ENCODE results near the gene NTNG2.
"Not testable (repeated sequence)": the region's sequence is repeated elsewhere in the genome, so short reads cannot be mapped to it uniquely, and the experiment has no call there.

NTNG2 gene

GRCh38 chr9:132161743-132162184, at the start of gene NTNG2:
Gene NTNG2, plus strand, starts transcription at chr9:132162058. Its CDS starts 4,774 bp downstream, at chr9:132166832.
- DNase-seq = no peak

GRCh38 chr9:132114102-132114707, 47.7 kb upstream of the NTNG2 start:
- peak; percentile 61 for DNase-seq
- in situ Hi-C loops (cut with MboI; ENCODE audit: low pct_unique_long_range_greater_than_20kb, low sequenced_read_pairs) = no loop called here

More at GRCh38 chr9:132161743-132162184, at the start of gene NTNG2:
- in situ Hi-C loops (cut with MboI; ENCODE audit: low pct_unique_long_range_greater_than_20kb, low sequenced_read_pairs) = no loop called here

- no peak for DNase-seq
- in situ Hi-C loops (cut with MboI; ENCODE audit: low pct_unique_long_range_greater_than_20kb, low sequenced_read_pairs) = no loop called here
These were observed 45.3 kb upstream of the NTNG2 start for GRCh38 chr9:132116583-132116982.

GRCh38 chr9:132117694-132118093, 44.2 kb upstream of the NTNG2 start:
- no peak for DNase-seq
- in situ Hi-C loops (cut with MboI; ENCODE audit: low pct_unique_long_range_greater_than_20kb, low sequenced_read_pairs) = no loop called here

GRCh38 chr9:132121021-132121420, 40.8 kb upstream of the NTNG2 start:
- no peak for DNase-seq
- in situ Hi-C loops (cut with MboI; ENCODE audit: low pct_unique_long_range_greater_than_20kb, low sequenced_read_pairs) = no loop called here

- in situ Hi-C loops (cut with MboI; ENCODE audit: low pct_unique_long_range_greater_than_20kb, low sequenced_read_pairs) = no loop called here
- no peak for DNase-seq
These were observed 37.1 kb upstream of the NTNG2 start for GRCh38 chr9:132124800-132125199.

- in situ Hi-C loops (cut with MboI; ENCODE audit: low pct_unique_long_range_greater_than_20kb, low sequenced_read_pairs) = no loop called here
- DNase-seq = no peak
These were observed 36.5 kb upstream of the NTNG2 start for GRCh38 chr9:132125361-132125760.

GRCh38 chr9:132125944-132126679, 35.7 kb upstream of the NTNG2 start:
- no peak for DNase-seq
- in situ Hi-C loops (cut with MboI; ENCODE audit: low pct_unique_long_range_greater_than_20kb, low sequenced_read_pairs) = no loop called here

- in situ Hi-C loops (cut with MboI; ENCODE audit: low pct_unique_long_range_greater_than_20kb, low sequenced_read_pairs) = no loop called here
- DNase-seq = no peak
These were observed 35.1 kb upstream of the NTNG2 start for GRCh38 chr9:132126680-132127236.

GRCh38 chr9:132127888-132128534, 33.8 kb upstream of the NTNG2 start:
- in situ Hi-C loops (cut with MboI; ENCODE audit: low pct_unique_long_range_greater_than_20kb, low sequenced_read_pairs) = no loop called here
- no peak for DNase-seq

- DNase-seq = no peak
- in situ Hi-C loops (cut with MboI; ENCODE audit: low pct_unique_long_range_greater_than_20kb, low sequenced_read_pairs) = no loop called here
These were observed 32.3 kb upstream of the NTNG2 start for GRCh38 chr9:132129535-132129934.

GRCh38 chr9:132134085-132134484, 27.8 kb upstream of the NTNG2 start:
- not testable (repeated sequence) for DNase-seq

GRCh38 chr9:132135456-132135855, 26.4 kb upstream of the NTNG2 start:
- in situ Hi-C loops (cut with MboI; ENCODE audit: low pct_unique_long_range_greater_than_20kb, low sequenced_read_pairs) = no loop called here
- no peak for DNase-seq

More at GRCh38 chr9:132134085-132134484, 27.8 kb upstream of the NTNG2 start:
- in situ Hi-C loops (cut with MboI; ENCODE audit: low pct_unique_long_range_greater_than_20kb, low sequenced_read_pairs) = not testable (repeated sequence)

GRCh38 chr9:132136151-132136780, 25.6 kb upstream of the NTNG2 start:
- in situ Hi-C loops (cut with MboI; ENCODE audit: low pct_unique_long_range_greater_than_20kb, low sequenced_read_pairs) = no loop called here
- DNase-seq = no peak

GRCh38 chr9:132141344-132141947, 20.4 kb upstream of the NTNG2 start:
- in situ Hi-C loops (cut with MboI; ENCODE audit: low pct_unique_long_range_greater_than_20kb, low sequenced_read_pairs) = no loop called here
- peak; percentile 21 for DNase-seq

GRCh38 chr9:132141948-132142594, 19.8 kb upstream of the NTNG2 start:
- DNase-seq = no peak

GRCh38 chr9:132142924-132143323, 18.9 kb upstream of the NTNG2 start:
- DNase-seq = no peak

More at GRCh38 chr9:132141948-132142594, 19.8 kb upstream of the NTNG2 start:
- in situ Hi-C loops (cut with MboI; ENCODE audit: low pct_unique_long_range_greater_than_20kb, low sequenced_read_pairs) = no loop called here

GRCh38 chr9:132143359-132143758, 18.5 kb upstream of the NTNG2 start:
- no peak for DNase-seq
- in situ Hi-C loops (cut with MboI; ENCODE audit: low pct_unique_long_range_greater_than_20kb, low sequenced_read_pairs) = no loop called here

More at GRCh38 chr9:132142924-132143323, 18.9 kb upstream of the NTNG2 start:
- in situ Hi-C loops (cut with MboI; ENCODE audit: low pct_unique_long_range_greater_than_20kb, low sequenced_read_pairs) = no loop called here
